Pancreas (tissue), 10 donors: ENCODE results near the gene PER1. TPM values are rescaled to one million over a fixed set of nuclear protein-coding genes. Genes with fewer than 3 reads are reported as not detected.

Experiments
- ATAC-seq, 4 donors: fragments of 200-7000 bp; cut with Tn5 transposase; one replicate each; pipeline versions ENCODE4 v1.8.0 to v1.9.1; 2020; ENCODE audit warnings: mild to moderate bottlenecking in 4 of 4, moderate library complexity in 4 of 4
- DNase-seq, 6 donors: peaks; one replicate each; pipeline ENCODE4 v3.0.0-alpha.2; 2020
- FAIRE-seq: peaks from 2 replicates; lab custom pipeline; 2012; peaks lifted over from hg19 to GRCh38; lab: Jason Lieb, UNC
- H3K27ac ChIP-seq, 4 donors: fragments of 200-600 bp; sonication (generic); 1 replicate in 3 of 4; 2 replicates in 1 of 4; pipeline versions ENCODE4 v1.5.0 to v1.8.0; 2020
- H3K27me3 ChIP-seq, 4 donors: fragments of 200-600 bp; one replicate each; pipeline ENCODE4 v1.8.0; 2021
- H3K36me3 ChIP-seq, 3 donors: fragments of 200-600 bp; sonication (generic) in 1 of 3; one replicate each; pipeline versions ENCODE4 v1.5.0 to v1.8.0; 2020 to 2021
- H3K4me1 ChIP-seq, 3 donors: fragments of 200-600 bp; one replicate each; pipeline ENCODE4 v1.8.0; 2021
- H3K4me3 ChIP-seq, 4 donors: fragments of 200-600 bp; sonication (generic) in 2 of 4; one replicate each; pipeline versions ENCODE4 v1.5.0 to v1.8.0; 2020 to 2021
- H3K9me3 ChIP-seq, 4 donors: fragments of 200-600 bp; one replicate each; pipeline ENCODE4 v1.8.0; 2021
- CTCF ChIP-seq, 4 donors: fragments of 200-600 bp; sonication (generic) in 3 of 4; IDR thresholded peaks; one replicate each; pipeline versions ENCODE4 v1.5.0 to v1.8.0; 2021; ENCODE audit warnings: antibody characterized with exemption in 4 of 4
- WGBS, 2 donors: extraction: QIAGEN DNeasy Blood & Tissue Kit; methylation state at CpG; one replicate each; pipeline ENCODE4 v1.1.7; 2013; 5-methylcytosine and 5-hydroxymethylcytosine counted together
- intact Hi-C, 3 donors: fragments of 100-400 bp; cut with DNase I; formaldehyde crosslinking; loops; one replicate each; pipeline versions ENCODE4 v1.11.1 to v1.14.2; 2022
- polyA plus RNA-seq, 2 donors: library from polyadenylated mRNA; stranded (reverse); fragments of 200-250 nt; gene quantifications; one replicate each; pipeline ENCODE4 v1.2.3, GENCODE V29; 2013
- total RNA-seq, 6 donors: library from RNA; stranded (reverse); fragmentation: NEBNext Ultra II Directional in 4 of 6; extraction: Animal tissue kit (Norgen Biotek cat#: 25700) in 4 of 6; gene quantifications; one replicate each; pipeline versions ENCODE4 v1.2.1 to v1.2.4, GENCODE V29; 2021 to 2023
- donor health status: healthy with polysubstance abuse.
- donor health status: DM: no; HTN: no; CAD: no; lungs with moderate emphysema.
- donor health status: DM: no; HTN: no; CAD: no.
- donor health status: control.
- donor health status: control.
- donor health status: Bipolar disorder and iron deficiency.
- donor health status: DM: yes; HTN: yes; CAD: no.
- donor health status: DM: no; HTN: no; CAD: no.
- donor health status: DM: no; HTN: no; CAD: no.
- donor health status: DM: yes; HTN: yes; CAD: no.

PER1 gene
- total and polyA plus RNA-seq, 8 donors = 17.5 to 158 (median 95.1) TPM

GRCh38 chr17:8141045-8141444, 11.2 kb downstream of the PER1 start:
- WGBS, 2 donors = 93 to 95% methylated on average over 7 of the region's 7 CpGs
- peaks cover 3 to 66% (median 64%) of the 10 kb centered on the region in 3 donors for H3K36me3 ChIP-seq
- H3K27me3 ChIP-seq = no peaks in the 10 kb centered on the region
- H3K27ac ChIP-seq = no peak overlapping the region
- no peaks in the 10 kb centered on the region for H3K9me3 ChIP-seq
- peaks cover 4 to 6% (median 5%) of the 10 kb centered on the region in 3 donors for H3K4me1 ChIP-seq
- ATAC-seq (no peak), DNase-seq (peak; percentile 8 to 55 (median 28)), FAIRE-seq (no peak)
- intact Hi-C loops = no loop called here
- no peak overlapping the region for H3K4me3 ChIP-seq
- no peak for TF ChIP-seq CTCF (IDR thresholded peaks at IDR 0.05)

- TF ChIP-seq CTCF (IDR thresholded peaks at IDR 0.05) = no peak
- no peak for ATAC-seq
- Histone ChIP-seq H3K9me3 (no peaks in the 10 kb centered on the region), H3K4me3 (no peak overlapping the region), H3K36me3 (peaks cover 2 to 59% (median 57%) of the 10 kb centered on the region in 3 donors), H3K4me1 (peaks cover 4 to 6% (median 5%) of the 10 kb centered on the region in 3 donors), H3K27ac (no peak overlapping the region), H3K27me3 (no peaks in the 10 kb centered on the region)
- WGBS, 2 donors = 74 to 81% methylated on average over 18 of the region's 18 CpGs
- no peak for FAIRE-seq
- peak; percentile 20 to 72 (median 48) for DNase-seq
- intact Hi-C loops = no loop called here
Measured at GRCh38 chr17:8140065-8141029, 11.9 kb downstream of the PER1 start.

GRCh38 chr17:8138672-8139371, 13.4 kb downstream of the PER1 start:
- peaks cover 4 to 6% (median 5%) of the 10 kb centered on the region in 3 donors for H3K4me1 ChIP-seq
- H3K4me3 ChIP-seq = peak overlapping the region in 1 of 4 donors; percentile 25
- 1% methylated on average over 46 of the region's 46 CpGs for WGBS, 2 donors
- peaks cover 2 to 44% (median 42%) of the 10 kb centered on the region in 3 donors for H3K36me3 ChIP-seq
- no peaks in the 10 kb centered on the region for H3K9me3 ChIP-seq
- TF ChIP-seq CTCF (IDR thresholded peaks at IDR 0.05) = peak; percentile 69 to 88 (median 78)
- H3K27me3 ChIP-seq = no peaks in the 10 kb centered on the region
- FAIRE-seq (peak; percentile 96), DNase-seq (peak; percentile 92 to 99 (median 96)), ATAC-seq (peak; percentile 90 to 96 (median 92))
- intact Hi-C loops = no loop called here
- H3K27ac ChIP-seq = peak overlapping the region; percentile 58 to 92 (median 75)

DNA sequence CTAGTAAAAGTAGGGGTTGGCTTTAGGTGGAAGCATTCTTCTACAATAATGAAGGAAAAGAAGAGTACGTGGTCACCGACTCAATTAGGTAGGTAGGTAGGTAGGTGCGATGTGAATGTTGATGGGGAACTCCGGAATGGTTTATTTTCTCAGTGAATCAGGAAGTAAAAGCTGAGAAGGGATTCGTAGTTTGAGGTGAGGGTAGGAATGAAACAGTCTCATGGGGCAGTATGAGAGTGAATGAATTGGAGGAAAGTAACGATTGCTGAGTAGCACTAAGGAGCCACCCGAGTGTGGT, 13.9 kb downstream of the PER1 start:
- peaks cover 2 to 40% (median 37%) of the 10 kb centered on the region in 3 donors for H3K36me3 ChIP-seq
- no peak for TF ChIP-seq CTCF (IDR thresholded peaks at IDR 0.05)
- peaks cover 4 to 6% (median 5%) of the 10 kb centered on the region in 3 donors for H3K4me1 ChIP-seq
- 3 to 4% methylated on average over 7 of the region's 7 CpGs for WGBS, 2 donors
- no peaks in the 10 kb centered on the region for H3K9me3 ChIP-seq
- ATAC-seq (peak in 1 of 4 donors; percentile 2), FAIRE-seq (no peak), DNase-seq (no peak)
- H3K27me3 ChIP-seq = no peaks in the 10 kb centered on the region
- peak overlapping the region in 1 of 4 donors; percentile 25 for H3K4me3 ChIP-seq
- intact Hi-C loops = no loop called here
- peak overlapping the region in 3 of 4 donors; percentile 63 to 92 (median 87) for H3K27ac ChIP-seq
